GM12892 (cell line): ENCODE results near the gene RMND5B.

Experiments
- POLR2A ChIP-seq: IDR thresholded peaks from 2 replicates; pipeline ENCODE4 v1.6.1; 2011; ENCODE audit warnings: low read depth, low read length, control low read depth
- POLR2AphosphoS5 ChIP-seq: IDR thresholded peaks from 2 replicates; pipeline ENCODE4 v1.6.1; 2011; ENCODE audit warnings: low read depth, low read length, control low read depth
- TAF1 ChIP-seq: IDR thresholded peaks from 2 replicates; pipeline ENCODE4 v1.6.1; 2011; ENCODE audit warnings: low read depth, mild to moderate bottlenecking, control low read depth, low read length, borderline replicate concordance

GRCh38 chr5:178194026-178194425 lies 63.2 kb downstream of the RMND5B start:
- TF ChIP-seq POLR2A (no peak), TAF1 (no peak), POLR2AphosphoS5 (no peak)
